ENCODE results near the gene ZBTB9.

The ZBTB9 gene

DNA sequence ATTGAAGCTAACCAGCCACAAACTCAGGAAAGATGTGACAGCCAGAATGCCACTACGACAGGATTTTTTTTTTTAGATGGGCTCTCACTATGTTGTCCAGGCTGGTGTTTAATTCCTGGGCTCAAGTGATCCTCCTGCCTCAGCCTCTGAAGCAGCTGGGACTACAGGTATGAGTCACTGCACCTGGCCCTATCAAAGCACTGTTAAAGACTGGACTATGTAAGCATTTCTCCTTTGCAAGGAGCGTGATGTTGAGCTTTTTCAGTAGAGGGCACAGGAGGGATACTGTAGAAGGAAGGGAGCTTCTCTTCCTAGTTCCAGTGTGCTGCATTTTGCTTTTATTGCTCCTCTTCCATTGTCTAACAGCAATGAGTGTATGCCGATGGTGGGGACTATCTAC, 35.8 kb downstream of the ZBTB9 start:
- Histone ChIP-seq H3K9me2 (replicated peaks; ENCODE audit: low read depth, low read length) (no peaks in the 10 kb centered on the region), H3K36me3 (ENCODE audit: insufficient read depth, low read length) (no peaks in the 10 kb centered on the region), H3K4me2 (ENCODE audit: low read depth, low read length, poor library complexity, severe bottlenecking) (no peak overlapping the region), H3K4me1 (ENCODE audit: insufficient read depth, low read length, poor library complexity, severe bottlenecking) (peaks cover 9% of the 10 kb centered on the region), H3K9me3 (ENCODE audit: insufficient read depth, low read depth, low read length) (no peaks in the 10 kb centered on the region), H2AFZ (ENCODE audit: low read length) (no peak overlapping the region), H3K79me2 (ENCODE audit: insufficient read depth, low read length) (no peaks in the 10 kb centered on the region), H3K9ac (ENCODE audit: low read depth, low read length, poor library complexity, severe bottlenecking) (no peak overlapping the region), H3K4me3 (ENCODE audit: low read length, poor library complexity, severe bottlenecking) (no peak overlapping the region), H3F3A (ENCODE audit: low read depth) (no peaks in the 10 kb centered on the region), H4K20me1 (ENCODE audit: insufficient read depth, low read length, poor library complexity, severe bottlenecking) (no peaks in the 10 kb centered on the region), H3K27me3 (ENCODE audit: insufficient read depth, low read length, poor library complexity, severe bottlenecking) (no peaks in the 10 kb centered on the region)
- no peak for TF ChIP-seq EZH2phosphoT487 (IDR thresholded peaks at IDR 0.05; ENCODE audit: borderline replicate concordance)
- TF ChIP-seq, protein P1, sequence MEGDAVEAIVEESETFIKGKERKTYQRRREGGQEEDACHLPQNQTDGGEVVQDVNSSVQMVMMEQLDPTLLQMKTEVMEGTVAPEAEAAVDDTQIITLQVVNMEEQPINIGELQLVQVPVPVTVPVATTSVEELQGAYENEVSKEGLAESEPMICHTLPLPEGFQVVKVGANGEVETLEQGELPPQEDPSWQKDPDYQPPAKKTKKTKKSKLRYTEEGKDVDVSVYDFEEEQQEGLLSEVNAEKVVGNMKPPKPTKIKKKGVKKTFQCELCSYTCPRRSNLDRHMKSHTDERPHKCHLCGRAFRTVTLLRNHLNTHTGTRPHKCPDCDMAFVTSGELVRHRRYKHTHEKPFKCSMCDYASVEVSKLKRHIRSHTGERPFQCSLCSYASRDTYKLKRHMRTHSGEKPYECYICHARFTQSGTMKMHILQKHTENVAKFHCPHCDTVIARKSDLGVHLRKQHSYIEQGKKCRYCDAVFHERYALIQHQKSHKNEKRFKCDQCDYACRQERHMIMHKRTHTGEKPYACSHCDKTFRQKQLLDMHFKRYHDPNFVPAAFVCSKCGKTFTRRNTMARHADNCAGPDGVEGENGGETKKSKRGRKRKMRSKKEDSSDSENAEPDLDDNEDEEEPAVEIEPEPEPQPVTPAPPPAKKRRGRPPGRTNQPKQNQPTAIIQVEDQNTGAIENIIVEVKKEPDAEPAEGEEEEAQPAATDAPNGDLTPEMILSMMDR (conservative IDR thresholded peaks at IDR 0.05; ENCODE audit: low read length), result 0 out of 2 replicates have a peak, but pooled peaks have one; percentile 33

DNA sequence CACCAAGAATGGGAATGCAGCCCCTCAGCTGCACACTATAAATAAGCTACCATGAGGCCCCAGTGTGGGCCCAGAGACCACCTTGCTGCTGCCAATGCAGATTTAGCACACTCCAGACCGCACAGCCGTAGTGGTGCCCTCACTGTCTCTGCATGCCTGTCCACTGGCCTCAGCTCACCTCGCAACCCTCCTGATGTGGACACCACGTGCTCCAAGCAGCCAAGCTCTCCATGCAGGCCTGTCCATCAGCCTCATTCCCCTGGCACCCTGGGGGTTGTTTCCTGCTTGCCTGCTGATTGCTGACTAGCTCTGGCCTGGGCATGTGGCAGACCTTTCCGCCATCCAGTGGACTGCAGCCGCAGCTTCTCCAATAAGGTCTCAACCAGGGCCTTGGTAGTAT, 36.2 kb downstream of the ZBTB9 start:
- Histone ChIP-seq H3F3A (ENCODE audit: low read depth) (no peaks in the 10 kb centered on the region), H4K20me1 (ENCODE audit: insufficient read depth, low read length, poor library complexity, severe bottlenecking) (no peaks in the 10 kb centered on the region), H3K4me1 (ENCODE audit: insufficient read depth, low read length, poor library complexity, severe bottlenecking) (peaks cover 9% of the 10 kb centered on the region), H2AFZ (ENCODE audit: low read length) (no peak overlapping the region), H3K27me3 (ENCODE audit: insufficient read depth, low read length, poor library complexity, severe bottlenecking) (no peaks in the 10 kb centered on the region), H3K9ac (ENCODE audit: low read depth, low read length, poor library complexity, severe bottlenecking) (no peak overlapping the region), H3K9me3 (ENCODE audit: insufficient read depth, low read depth, low read length) (no peaks in the 10 kb centered on the region), H3K79me2 (ENCODE audit: insufficient read depth, low read length) (no peaks in the 10 kb centered on the region), H3K4me2 (ENCODE audit: low read depth, low read length, poor library complexity, severe bottlenecking) (no peak overlapping the region), H3K36me3 (ENCODE audit: insufficient read depth, low read length) (no peaks in the 10 kb centered on the region), H3K9me2 (replicated peaks; ENCODE audit: low read depth, low read length) (no peaks in the 10 kb centered on the region), H3K4me3 (ENCODE audit: low read length, poor library complexity, severe bottlenecking) (no peak overlapping the region)
- TF ChIP-seq, protein P1 (conservative IDR thresholded peaks at IDR 0.05; ENCODE audit: low read length), result no peak
- TF ChIP-seq EZH2phosphoT487 (IDR thresholded peaks at IDR 0.05; ENCODE audit: borderline replicate concordance), result no peak

DNA sequence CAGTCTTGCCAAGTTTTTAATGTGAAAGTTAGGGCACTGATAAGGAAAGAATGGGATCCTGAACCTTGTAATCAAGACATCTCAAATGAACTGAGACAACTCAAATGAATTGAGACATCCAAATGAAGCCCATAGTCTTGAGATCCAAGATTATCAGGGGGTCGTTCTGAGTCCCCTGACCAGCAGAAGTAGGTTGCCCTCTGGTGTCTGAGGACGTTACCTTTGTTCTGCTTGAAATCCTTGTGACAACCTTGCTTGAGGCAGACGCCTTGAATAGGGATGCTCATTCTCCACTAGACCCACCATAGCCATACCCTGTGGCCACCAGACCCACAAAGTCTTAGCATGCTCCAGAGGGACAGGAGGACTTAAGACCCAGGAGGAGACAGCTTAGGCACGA, 37.7 kb downstream of the ZBTB9 start:
- H4K20me1 ChIP-seq (ENCODE audit: insufficient read depth, low read length, poor library complexity, severe bottlenecking), result no peaks in the 10 kb centered on the region
- H3K4me3 ChIP-seq (ENCODE audit: low read length, poor library complexity, severe bottlenecking), result no peak overlapping the region
- H3K9me3 ChIP-seq (ENCODE audit: insufficient read depth, low read depth, low read length), result no peaks in the 10 kb centered on the region
- no peak overlapping the region for H3K9ac ChIP-seq (ENCODE audit: low read depth, low read length, poor library complexity, severe bottlenecking)
- no peaks in the 10 kb centered on the region for H3F3A ChIP-seq (ENCODE audit: low read depth)
- H3K36me3 ChIP-seq (ENCODE audit: insufficient read depth, low read length), result no peaks in the 10 kb centered on the region
- H3K4me1 ChIP-seq (ENCODE audit: insufficient read depth, low read length, poor library complexity, severe bottlenecking), result peaks cover 9% of the 10 kb centered on the region
- H3K79me2 ChIP-seq (ENCODE audit: insufficient read depth, low read length), result no peaks in the 10 kb centered on the region
- no peak for TF ChIP-seq EZH2phosphoT487 (IDR thresholded peaks at IDR 0.05; ENCODE audit: borderline replicate concordance)
- TF ChIP-seq, protein P1 (conservative IDR thresholded peaks at IDR 0.05; ENCODE audit: low read length), result peak; percentile 60
- H3K27me3 ChIP-seq (ENCODE audit: insufficient read depth, low read length, poor library complexity, severe bottlenecking), result no peaks in the 10 kb centered on the region
- no peaks in the 10 kb centered on the region for H3K9me2 ChIP-seq (replicated peaks; ENCODE audit: low read depth, low read length)
- peak overlapping the region; percentile 54 for H3K4me2 ChIP-seq (ENCODE audit: low read depth, low read length, poor library complexity, severe bottlenecking)
- no peak overlapping the region for H2AFZ ChIP-seq (ENCODE audit: low read length)
